ENCODE measurements around the gene MCCC2. TPM values are rescaled to one million over a fixed set of nuclear protein-coding genes. Genes with fewer than 3 reads are reported as not detected.
A peak's percentile ranks its signal among the peaks of the same experiment; 100 is the strongest.
"Not testable (repeated sequence)": the region's sequence is repeated elsewhere in the genome, so short reads cannot be mapped to it uniquely, and the experiment has no call there.

Gene MCCC2
- 10 to 100 TPM; 60.0 to 60.4 TPM for total RNA-seq

GRCh38 chr5:71586941-71587765 lies at the start of gene MCCC2:
Gene MCCC2, plus strand, starts transcription at chr5:71587340. Its CDS starts 86 bp downstream, at chr5:71587426.
- CTCF ChIA-PET: interaction anchor here (1.1 to 4.3 kb wide), 3 partner anchors 10 to 33 kb away, joined by 3 to 30 read pairs (median 3); no protein-coding TSS in a partner anchor
- peaks cover 18% of the 10 kb centered on the region for H3K36me3 Mint-ChIP-seq (ENCODE audit: low read depth)
- H3K4me1 Mint-ChIP-seq (ENCODE audit: low read depth): peaks cover 34% of the 10 kb centered on the region
- H3K27me3 Mint-ChIP-seq: no peaks in the 10 kb centered on the region
- intact Hi-C loops (cut with micrococcal nuclease): loop anchor here (2.0 kb wide), 1 partner anchor 14 kb away; no protein-coding TSS in a partner anchor
- no peaks in the 10 kb centered on the region for H3K9me3 Mint-ChIP-seq
- POLR2A ChIA-PET: interaction anchor here (0.9 to 5.7 kb wide), 4 partner anchors 14 to 132 kb away, joined by 3 to 40 read pairs (median 4); partner anchors contain the start of gene BDP1
- DNase-seq (peak; percentile 99), ATAC-seq (peak; percentile 99)
- H3K27ac Mint-ChIP-seq: peak within 1 kb of the TSS; percentile 98
- TF ChIP-seq, protein P1, sequence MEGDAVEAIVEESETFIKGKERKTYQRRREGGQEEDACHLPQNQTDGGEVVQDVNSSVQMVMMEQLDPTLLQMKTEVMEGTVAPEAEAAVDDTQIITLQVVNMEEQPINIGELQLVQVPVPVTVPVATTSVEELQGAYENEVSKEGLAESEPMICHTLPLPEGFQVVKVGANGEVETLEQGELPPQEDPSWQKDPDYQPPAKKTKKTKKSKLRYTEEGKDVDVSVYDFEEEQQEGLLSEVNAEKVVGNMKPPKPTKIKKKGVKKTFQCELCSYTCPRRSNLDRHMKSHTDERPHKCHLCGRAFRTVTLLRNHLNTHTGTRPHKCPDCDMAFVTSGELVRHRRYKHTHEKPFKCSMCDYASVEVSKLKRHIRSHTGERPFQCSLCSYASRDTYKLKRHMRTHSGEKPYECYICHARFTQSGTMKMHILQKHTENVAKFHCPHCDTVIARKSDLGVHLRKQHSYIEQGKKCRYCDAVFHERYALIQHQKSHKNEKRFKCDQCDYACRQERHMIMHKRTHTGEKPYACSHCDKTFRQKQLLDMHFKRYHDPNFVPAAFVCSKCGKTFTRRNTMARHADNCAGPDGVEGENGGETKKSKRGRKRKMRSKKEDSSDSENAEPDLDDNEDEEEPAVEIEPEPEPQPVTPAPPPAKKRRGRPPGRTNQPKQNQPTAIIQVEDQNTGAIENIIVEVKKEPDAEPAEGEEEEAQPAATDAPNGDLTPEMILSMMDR (IDR thresholded peaks at IDR 0.05): no peak
- peak within 1 kb of the TSS; percentile 80 for H3K4me3 Mint-ChIP-seq

DNA sequence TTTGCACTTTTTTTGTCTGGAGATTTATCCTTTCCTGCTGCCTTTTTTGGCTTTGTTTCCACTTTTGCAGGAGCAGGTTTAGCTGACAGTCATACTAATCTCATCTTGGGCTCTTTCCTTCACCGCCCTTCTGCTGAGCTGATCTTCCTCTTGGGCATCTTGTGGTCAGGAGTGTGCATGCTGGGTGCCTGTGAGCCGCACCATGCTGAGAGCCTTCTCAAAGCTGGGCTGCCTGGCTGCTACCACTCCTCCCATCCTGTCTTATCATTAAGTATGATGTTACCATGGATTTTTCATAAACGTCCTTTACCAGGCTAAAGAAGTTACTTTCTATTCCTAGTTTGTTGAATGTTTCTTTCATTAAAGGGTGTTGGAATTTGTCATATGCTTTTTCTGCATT lies 49.5 kb upstream of the MCCC2 start:
- Mint-ChIP-seq H3K4me3 (no peak overlapping the region), H3K27ac (no peak overlapping the region), H3K27me3 (no peaks in the 10 kb centered on the region), H3K9me3 (no peaks in the 10 kb centered on the region), H3K4me1 (ENCODE audit: low read depth) (peaks cover 8% of the 10 kb centered on the region), H3K36me3 (ENCODE audit: low read depth) (peaks cover 44% of the 10 kb centered on the region)
- TF ChIP-seq, protein P1 (IDR thresholded peaks at IDR 0.05): no peak
- no peak for ATAC-seq
- intact Hi-C loops (cut with micrococcal nuclease): no loop called here
- POLR2A ChIA-PET: no interaction called here
- no peak for DNase-seq
- CTCF ChIA-PET: no interaction called here

DNA sequence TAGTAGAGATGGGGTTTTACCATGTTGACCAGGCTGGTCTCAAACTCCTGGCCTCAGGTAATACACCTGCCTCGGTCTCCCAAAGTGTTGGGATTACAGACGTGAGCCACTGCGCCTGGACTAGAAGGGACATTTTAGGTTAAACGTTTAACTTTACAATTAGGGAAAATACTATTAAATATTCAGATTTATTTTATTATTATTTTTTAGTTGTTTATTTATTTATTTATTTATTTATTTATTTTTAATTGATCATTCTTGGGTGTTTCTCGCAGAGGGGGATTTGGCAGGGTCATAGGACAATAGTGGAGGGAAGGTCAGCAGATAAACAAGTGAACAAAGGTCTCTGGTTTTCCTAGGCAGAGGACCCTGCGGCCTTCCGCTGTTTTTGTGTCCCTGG lies 36.3 kb upstream of the MCCC2 start:
- H3K4me1 Mint-ChIP-seq (ENCODE audit: low read depth); H3K4me3 Mint-ChIP-seq; intact Hi-C loops (cut with micrococcal nuclease); H3K27ac Mint-ChIP-seq; H3K9me3 Mint-ChIP-seq; H3K27me3 Mint-ChIP-seq; DNase-seq; ATAC-seq; POLR2A ChIA-PET: not testable (repeated sequence)
- CTCF ChIA-PET: interaction anchor here (0.7 kb wide), 1 partner anchor 21 kb away, joined by 3 read pairs; no protein-coding TSS in a partner anchor
- H3K36me3 Mint-ChIP-seq (ENCODE audit: low read depth): peaks cover 55% of the 10 kb centered on the region

GRCh38 chr5:71551582-71551981 lies 35.6 kb upstream of the MCCC2 start:
- POLR2A ChIA-PET; H3K4me3 Mint-ChIP-seq; H3K4me1 Mint-ChIP-seq (ENCODE audit: low read depth); H3K9me3 Mint-ChIP-seq; H3K27ac Mint-ChIP-seq; ATAC-seq; H3K27me3 Mint-ChIP-seq; DNase-seq; intact Hi-C loops (cut with micrococcal nuclease); CTCF ChIA-PET: not testable (repeated sequence)
- H3K36me3 Mint-ChIP-seq (ENCODE audit: low read depth): peaks cover 57% of the 10 kb centered on the region

GRCh38 chr5:71552026-71552749 lies 35.0 kb upstream of the MCCC2 start:
- H3K36me3 Mint-ChIP-seq (ENCODE audit: low read depth): peaks cover 57% of the 10 kb centered on the region
- POLR2A ChIA-PET; H3K27ac Mint-ChIP-seq; intact Hi-C loops (cut with micrococcal nuclease); CTCF ChIA-PET; H3K4me1 Mint-ChIP-seq (ENCODE audit: low read depth); DNase-seq; ATAC-seq; H3K27me3 Mint-ChIP-seq; H3K4me3 Mint-ChIP-seq; H3K9me3 Mint-ChIP-seq: not testable (repeated sequence)

GRCh38 chr5:71563161-71563560 lies 24.0 kb upstream of the MCCC2 start:
- Mint-ChIP-seq H3K27me3 (no peaks in the 10 kb centered on the region), H3K27ac (no peak overlapping the region), H3K4me1 (ENCODE audit: low read depth) (no peaks in the 10 kb centered on the region), H3K9me3 (no peaks in the 10 kb centered on the region), H3K4me3 (no peak overlapping the region), H3K36me3 (ENCODE audit: low read depth) (peaks cover 21% of the 10 kb centered on the region)
- TF ChIP-seq, protein P1 (IDR thresholded peaks at IDR 0.05): no peak
- ChIA-PET CTCF (no interaction called here), POLR2A (no interaction called here)
- intact Hi-C loops (cut with micrococcal nuclease): no loop called here
- DNase-seq: no peak
- ATAC-seq: no peak

Measured in activated CD8-positive, alpha-beta T cell treated with anti-CD3 and anti-CD28 coated beads for 36 hours (primary cell).